ENCODE measurements around the gene ZNF487. TPM values are rescaled to one million over a fixed set of nuclear protein-coding genes. Genes with fewer than 3 reads are reported as not detected.
"Not testable (repeated sequence)": the region's sequence is repeated elsewhere in the genome, so short reads cannot be mapped to it uniquely, and the experiment has no call there.

ZNF487 gene
- total RNA-seq: 1 to 10 TPM; 1.8 to 2.3 TPM

DNA sequence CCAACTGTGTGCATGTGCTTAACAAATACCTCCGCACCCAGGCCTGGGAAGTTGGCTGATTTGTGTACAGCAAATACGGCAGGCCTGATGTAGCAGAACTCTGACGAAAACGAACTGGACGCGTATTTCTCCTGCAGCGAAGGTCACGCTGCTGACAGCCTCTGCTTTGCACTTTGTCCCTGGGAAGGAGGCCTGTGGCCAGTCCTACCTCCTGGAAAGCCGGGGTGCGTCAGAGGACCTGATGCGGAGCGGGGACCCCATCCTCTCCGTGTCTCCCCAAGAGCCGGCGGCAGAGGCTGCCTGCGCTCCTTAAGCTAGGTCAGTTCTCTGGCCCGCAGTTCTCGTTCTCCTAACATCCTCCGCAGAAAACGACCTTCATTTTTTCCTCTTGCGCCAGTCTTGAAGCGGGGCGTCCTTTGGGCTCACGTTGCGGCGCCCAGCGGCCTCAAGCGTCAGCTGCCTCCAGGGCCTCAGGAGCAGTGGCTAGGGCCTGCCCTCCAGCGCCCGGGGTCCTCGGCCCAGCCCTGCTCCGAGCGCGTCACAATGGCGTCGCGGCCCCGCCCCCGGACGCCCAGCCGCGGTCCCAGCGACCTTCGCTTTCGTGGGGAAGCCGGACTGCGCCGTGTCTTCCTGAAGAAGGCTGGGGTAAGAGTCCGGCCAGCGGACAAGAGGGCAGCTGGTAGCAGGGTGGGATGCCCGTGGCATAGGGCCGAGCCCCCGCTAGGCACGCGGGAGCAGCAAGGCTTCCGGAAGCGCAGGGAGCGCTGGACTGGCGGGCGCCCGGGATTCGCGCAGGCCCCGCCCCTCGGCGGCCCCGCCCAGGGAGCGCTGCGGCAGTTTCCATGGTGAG, at the start of gene ZNF487:
Gene ZNF487, plus strand, starts transcription at position 821 of the 850 bp plus-strand sequence. CDS start 38,703 bp downstream, outside the sequence.
- H3K36me3 Mint-ChIP-seq (ENCODE audit: low read depth): peaks cover 11% of the 10 kb centered on the region
- ChIA-PET CTCF (interaction anchor here (1.3 to 2.6 kb wide), 2 partner anchors 17 to 18 kb away, joined by 3 to 7 read pairs; no protein-coding TSS in a partner anchor), POLR2A (interaction anchor here (0.6 to 1.6 kb wide), 4 partner anchors 9 to 346 kb away, joined by 3 to 9 read pairs (median 5); no protein-coding TSS in a partner anchor)
- peak; percentile 92 for DNase-seq
- intact Hi-C loops (cut with DNase I, micrococcal nuclease): loop anchor here (1.0 to 5.0 kb wide), 8 partner anchors 9 to 299 kb away; partner anchors contain the start of genes HNRNPF (in 2 of the 2) and CSGALNACT2 (in 1 of the 2)
- peak within 1 kb of the TSS; percentile 95 for H3K27ac Mint-ChIP-seq
- ATAC-seq: peak; percentile 97
- no peaks in the 10 kb centered on the region for H3K9me3 Mint-ChIP-seq (ENCODE audit: low read depth)
- peak within 1 kb of the TSS; percentile 98 for H3K4me3 Mint-ChIP-seq
- H3K4me1 Mint-ChIP-seq: peaks cover 17% of the 10 kb centered on the region
- no peaks in the 10 kb centered on the region for H3K27me3 Mint-ChIP-seq

DNA sequence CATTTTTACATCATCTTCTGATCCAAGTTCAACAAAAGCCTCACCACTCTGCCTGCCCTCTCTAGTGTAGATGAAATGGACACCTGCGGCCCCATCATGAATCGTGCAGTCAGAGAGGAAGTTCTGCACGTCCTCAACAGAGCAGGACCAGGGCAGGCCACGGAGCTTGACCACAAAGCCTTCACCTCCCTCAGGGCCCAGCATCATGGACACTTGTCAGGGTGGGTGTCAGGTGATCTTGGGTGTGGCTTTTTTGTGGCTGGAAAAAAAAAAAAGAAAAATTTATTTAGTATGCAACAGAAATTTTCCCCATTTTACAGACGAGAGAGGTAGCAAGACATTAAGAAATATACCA, 49.3 kb upstream of the ZNF487 start:
- POLR2A ChIA-PET: no interaction called here
- CTCF ChIA-PET: interaction anchor here (0.7 to 1.0 kb wide), 2 partner anchors 8 to 657 kb away, joined by 3 read pairs; no protein-coding TSS in a partner anchor
- intact Hi-C loops (cut with DNase I, micrococcal nuclease): no loop called here
- no peaks in the 10 kb centered on the region for H3K9me3 Mint-ChIP-seq (ENCODE audit: low read depth)
- ATAC-seq (no peak), DNase-seq (no peak)
- no peak overlapping the region for H3K4me3 Mint-ChIP-seq
- peaks cover 55% of the 10 kb centered on the region for H3K4me1 Mint-ChIP-seq
- no peaks in the 10 kb centered on the region for H3K27me3 Mint-ChIP-seq
- H3K27ac Mint-ChIP-seq: peak overlapping the region; percentile 49
- H3K36me3 Mint-ChIP-seq (ENCODE audit: low read depth): peaks cover 70% of the 10 kb centered on the region

DNA sequence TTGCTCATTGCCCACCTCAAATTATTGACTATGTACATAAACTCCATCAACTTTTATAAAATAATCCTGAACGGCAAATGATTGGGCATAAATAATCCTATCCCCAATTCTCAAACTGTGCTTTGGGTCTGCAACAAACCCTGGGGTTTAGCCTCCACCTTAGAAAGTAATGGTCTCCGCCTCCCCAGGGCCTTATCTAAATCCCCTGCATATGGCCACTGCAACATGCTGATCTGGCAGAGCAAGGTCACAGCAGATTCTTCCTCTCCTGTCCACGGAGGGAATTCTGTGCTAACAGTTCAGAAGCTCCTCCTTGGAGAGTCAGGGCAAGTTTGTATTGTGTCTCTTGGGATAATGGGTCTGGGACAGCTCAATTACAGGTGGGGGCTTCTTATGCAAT, 47.0 kb upstream of the ZNF487 start:
- Mint-ChIP-seq H3K9me3 (ENCODE audit: low read depth) (no peaks in the 10 kb centered on the region), H3K27me3 (no peaks in the 10 kb centered on the region), H3K4me3 (no peak overlapping the region), H3K36me3 (ENCODE audit: low read depth) (peaks cover 90% of the 10 kb centered on the region), H3K4me1 (peaks cover 73% of the 10 kb centered on the region), H3K27ac (peak overlapping the region; percentile 72)
- DNase-seq (no peak), ATAC-seq (no peak)
- ChIA-PET CTCF (interaction anchor here (1.1 kb wide), 2 partner anchors 11 to 28 kb away, joined by 3 read pairs; no protein-coding TSS in a partner anchor), POLR2A (interaction anchor here (2.1 kb wide), 1 partner anchor 10 kb away, joined by 6 read pairs; no protein-coding TSS in a partner anchor)
- intact Hi-C loops (cut with DNase I, micrococcal nuclease): loop anchor here in 1 of 2 experiments (10.0 kb wide), 1 partner anchor 185 kb away; the partner anchor contains the start of gene ZNF239

DNA sequence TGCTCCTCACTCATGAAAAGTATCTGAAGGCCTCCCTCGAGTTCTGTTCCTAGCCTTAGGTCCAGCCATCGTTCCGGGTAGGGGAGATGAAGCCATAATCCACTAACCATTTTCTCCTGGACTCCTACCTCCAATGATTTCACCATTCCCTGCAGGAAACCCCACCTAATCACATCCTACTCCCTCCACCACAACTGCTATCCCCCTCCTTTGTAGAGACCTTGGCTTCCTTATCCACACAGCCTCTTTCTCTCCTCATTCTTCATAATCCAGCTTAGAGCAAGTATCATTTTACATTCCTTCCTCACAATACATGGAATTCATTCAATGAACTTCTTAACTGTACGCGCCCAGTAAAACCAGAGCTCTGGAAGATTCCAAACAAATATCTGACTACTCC, 46.6 kb upstream of the ZNF487 start:
- intact Hi-C loops (cut with DNase I, micrococcal nuclease): loop anchor here in 1 of 2 experiments (10.0 kb wide), 1 partner anchor 184 kb away; the partner anchor contains the start of gene ZNF239
- no peaks in the 10 kb centered on the region for H3K27me3 Mint-ChIP-seq
- H3K9me3 Mint-ChIP-seq (ENCODE audit: low read depth): no peaks in the 10 kb centered on the region
- ChIA-PET CTCF (interaction anchor here (0.8 to 1.1 kb wide), 2 partner anchors 29 to 30 kb away, joined by 3 read pairs; no protein-coding TSS in a partner anchor), POLR2A (interaction anchor here (1.2 to 2.1 kb wide), 2 partner anchors 9 to 64 kb away, joined by 4 to 6 read pairs; no protein-coding TSS in a partner anchor)
- no peak overlapping the region for H3K4me3 Mint-ChIP-seq
- H3K4me1 Mint-ChIP-seq: peaks cover 78% of the 10 kb centered on the region
- peaks cover 95% of the 10 kb centered on the region for H3K36me3 Mint-ChIP-seq (ENCODE audit: low read depth)
- DNase-seq (no peak), ATAC-seq (no peak)
- H3K27ac Mint-ChIP-seq: peak overlapping the region; percentile 72

DNA sequence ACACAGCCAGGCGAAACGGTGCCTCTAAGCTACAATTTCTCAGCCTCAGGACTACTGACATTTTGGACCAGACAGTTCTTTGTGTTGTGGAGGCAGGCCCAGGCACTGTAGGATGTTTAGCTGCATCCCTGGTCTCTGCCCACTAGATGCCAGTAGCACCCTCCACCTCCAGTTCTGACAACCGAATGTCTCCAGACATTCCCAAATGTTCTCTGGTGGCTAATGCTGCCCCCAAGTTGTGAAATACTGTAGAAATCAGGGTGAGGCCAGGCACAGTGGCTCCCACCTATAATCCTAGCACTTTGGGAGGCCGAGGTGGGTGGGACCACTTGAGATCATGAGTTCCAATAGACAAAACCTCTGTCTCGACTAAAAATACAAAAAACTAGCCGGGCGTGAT, 46.2 kb upstream of the ZNF487 start:
- DNase-seq: peak; percentile 33
- Mint-ChIP-seq H3K4me3 (no peak overlapping the region), H3K4me1 (peaks cover 81% of the 10 kb centered on the region), H3K27ac (peak overlapping the region; percentile 72), H3K36me3 (ENCODE audit: low read depth) (peaks cover 95% of the 10 kb centered on the region), H3K27me3 (no peaks in the 10 kb centered on the region), H3K9me3 (ENCODE audit: low read depth) (no peaks in the 10 kb centered on the region)
- ATAC-seq: peak; percentile 42
- ChIA-PET CTCF (interaction anchor here (0.6 to 1.4 kb wide), 4 partner anchors 17 to 31 kb away, joined by 3 read pairs; no protein-coding TSS in a partner anchor), POLR2A (interaction anchor here (0.6 to 2.1 kb wide), 3 partner anchors 9 to 63 kb away, joined by 3 to 6 read pairs (median 4); no protein-coding TSS in a partner anchor)
- intact Hi-C loops (cut with DNase I, micrococcal nuclease): loop anchor here in 1 of 2 experiments (10.0 kb wide), 1 partner anchor 184 kb away; the partner anchor contains the start of gene ZNF239

DNA sequence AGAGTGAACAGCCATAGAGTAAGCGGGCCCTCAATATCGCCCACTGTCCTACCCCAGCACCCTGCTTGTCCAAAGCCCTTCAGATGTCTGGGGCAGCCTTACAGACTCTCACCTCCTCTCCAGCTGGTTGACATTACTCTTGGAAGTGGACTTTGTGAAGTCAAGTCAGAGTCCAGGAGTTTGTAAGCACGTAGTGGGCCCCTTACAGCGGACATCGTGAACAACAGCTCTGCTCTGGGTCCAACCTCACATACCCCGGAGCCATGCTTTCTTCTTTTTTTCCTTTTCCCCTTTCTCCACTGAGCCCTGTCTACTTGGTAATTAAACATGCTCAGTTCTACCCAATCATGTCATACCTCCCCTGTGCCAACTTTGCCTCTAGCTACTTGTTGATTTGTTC, 45.4 kb upstream of the ZNF487 start:
- DNase-seq: no peak
- intact Hi-C loops (cut with DNase I, micrococcal nuclease): loop anchor here in 1 of 2 experiments (10.0 kb wide), 1 partner anchor 183 kb away; the partner anchor contains the start of gene ZNF239
- Mint-ChIP-seq H3K9me3 (ENCODE audit: low read depth) (no peaks in the 10 kb centered on the region), H3K4me3 (no peak overlapping the region), H3K27ac (peak overlapping the region; percentile 84), H3K27me3 (no peaks in the 10 kb centered on the region), H3K4me1 (peaks cover 78% of the 10 kb centered on the region), H3K36me3 (ENCODE audit: low read depth) (peaks cover 98% of the 10 kb centered on the region)
- ChIA-PET POLR2A (interaction anchor here (0.6 to 2.1 kb wide), 5 partner anchors 8 to 122 kb away, joined by 3 to 7 read pairs (median 4); no protein-coding TSS in a partner anchor), CTCF (interaction anchor here (0.6 to 1.4 kb wide), 3 partner anchors 16 to 442 kb away, joined by 3 read pairs; no protein-coding TSS in a partner anchor)
- no peak for ATAC-seq

DNA sequence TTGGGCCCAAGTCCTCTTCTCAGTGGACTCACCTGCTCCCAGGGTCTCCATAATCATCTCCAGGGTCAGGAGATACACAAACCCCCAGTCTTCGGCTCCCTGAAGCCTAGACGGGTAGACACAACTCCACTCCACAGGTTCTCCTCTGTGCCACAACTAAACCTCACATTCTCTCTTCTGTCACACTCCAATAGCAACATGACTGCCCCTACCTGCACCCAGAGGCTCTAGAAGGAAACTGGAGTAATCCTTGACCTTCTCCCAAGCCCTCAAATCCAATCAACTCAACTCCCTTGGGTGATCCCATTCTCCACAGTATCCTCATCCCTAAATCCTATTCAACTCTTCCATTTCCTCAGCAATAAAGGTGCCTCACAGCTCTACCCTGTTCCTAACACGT, 44.2 kb upstream of the ZNF487 start:
- Mint-ChIP-seq H3K36me3 (ENCODE audit: low read depth) (peaks cover 93% of the 10 kb centered on the region), H3K9me3 (ENCODE audit: low read depth) (no peaks in the 10 kb centered on the region), H3K4me1 (peaks cover 65% of the 10 kb centered on the region), H3K4me3 (no peak overlapping the region), H3K27me3 (no peaks in the 10 kb centered on the region), H3K27ac (peak overlapping the region; percentile 91)
- intact Hi-C loops (cut with DNase I, micrococcal nuclease): loop anchor here in 1 of 2 experiments (10.0 kb wide), 1 partner anchor 182 kb away; the partner anchor contains the start of gene ZNF239
- POLR2A ChIA-PET: no interaction called here
- DNase-seq (no peak), ATAC-seq (no peak)
- CTCF ChIA-PET: no interaction called here

DNA sequence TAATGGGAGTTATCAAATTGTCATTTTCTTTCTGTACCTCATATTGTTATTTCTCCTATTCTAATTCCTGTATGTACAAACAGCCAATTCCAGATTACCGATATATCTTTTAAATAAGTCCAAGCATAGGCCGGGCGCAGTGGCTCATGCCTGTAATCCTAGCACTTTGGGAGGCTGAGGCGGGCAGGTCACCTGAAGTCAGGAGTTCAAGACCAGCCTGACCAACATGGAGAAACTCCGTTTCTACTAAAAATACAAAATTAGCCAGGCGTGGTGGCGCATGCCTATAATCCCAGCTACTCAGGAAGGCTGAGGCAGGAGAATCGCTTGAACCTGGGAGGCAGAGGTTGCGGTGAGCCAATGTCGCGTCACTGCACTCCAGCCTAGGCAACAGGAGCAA, 43.7 kb upstream of the ZNF487 start:
- DNase-seq; H3K4me3 Mint-ChIP-seq; POLR2A ChIA-PET; H3K27me3 Mint-ChIP-seq; H3K9me3 Mint-ChIP-seq (ENCODE audit: low read depth); ATAC-seq: not testable (repeated sequence)
- Mint-ChIP-seq H3K4me1 (peaks cover 63% of the 10 kb centered on the region), H3K36me3 (ENCODE audit: low read depth) (peaks cover 93% of the 10 kb centered on the region), H3K27ac (peak overlapping the region; percentile 91)
- CTCF ChIA-PET: interaction anchor here (0.7 to 1.4 kb wide), 2 partner anchors 8 to 14 kb away, joined by 3 to 5 read pairs; no protein-coding TSS in a partner anchor
- intact Hi-C loops (cut with DNase I, micrococcal nuclease): loop anchor here in 1 of 2 experiments (10.0 kb wide), 1 partner anchor 182 kb away; the partner anchor contains the start of gene ZNF239

DNA sequence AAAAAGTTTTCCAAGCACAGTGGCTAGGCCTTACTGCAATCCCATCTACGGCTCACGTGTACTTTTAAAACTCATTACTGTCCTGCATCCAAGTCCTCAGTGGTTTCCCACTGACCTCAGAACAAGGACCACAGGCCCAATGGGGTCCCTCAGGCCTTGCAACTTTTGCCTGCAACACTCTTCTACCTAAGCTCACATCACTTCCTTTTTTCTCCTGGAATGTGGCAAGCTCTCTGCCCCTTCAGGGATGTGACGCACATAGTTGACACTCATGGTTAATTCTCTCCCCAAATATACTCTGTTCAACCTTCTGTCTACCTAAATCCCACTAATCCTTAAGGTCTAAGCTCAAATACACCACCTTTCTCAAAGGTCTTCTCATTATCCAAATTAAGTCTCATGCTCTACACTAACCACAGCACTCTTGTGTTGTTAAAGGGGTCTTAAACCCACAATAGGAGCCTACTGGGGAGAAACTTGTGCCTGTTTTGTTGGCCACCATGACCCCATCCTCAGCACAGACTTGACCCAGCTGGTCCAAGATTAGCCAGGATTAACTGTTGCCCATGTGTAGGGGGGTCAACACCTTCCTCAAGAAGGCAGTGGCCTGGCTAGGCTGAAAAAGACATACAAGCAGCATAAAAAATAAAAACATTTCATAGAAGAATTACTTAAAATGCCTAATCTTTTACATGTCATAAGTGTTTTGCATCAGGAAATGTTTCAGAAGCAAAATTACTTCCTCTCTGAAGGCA, 43.1 kb upstream of the ZNF487 start:
- DNase-seq (no peak), ATAC-seq (no peak)
- Mint-ChIP-seq H3K27ac (peak overlapping the region; percentile 85), H3K4me3 (no peak overlapping the region), H3K4me1 (peaks cover 60% of the 10 kb centered on the region), H3K27me3 (no peaks in the 10 kb centered on the region), H3K9me3 (ENCODE audit: low read depth) (no peaks in the 10 kb centered on the region), H3K36me3 (ENCODE audit: low read depth) (peaks cover 93% of the 10 kb centered on the region)
- ChIA-PET POLR2A (interaction anchor here (0.7 to 1.0 kb wide), 2 partner anchors 10 to 60 kb away, joined by 3 to 4 read pairs; no protein-coding TSS in a partner anchor), CTCF (interaction anchor here (0.7 to 1.6 kb wide), 5 partner anchors 8 to 63 kb away, joined by 3 to 5 read pairs (median 3); no protein-coding TSS in a partner anchor)
- intact Hi-C loops (cut with DNase I, micrococcal nuclease): loop anchor here in 1 of 2 experiments (10.0 kb wide), 1 partner anchor 181 kb away; the partner anchor contains the start of gene ZNF239

DNA sequence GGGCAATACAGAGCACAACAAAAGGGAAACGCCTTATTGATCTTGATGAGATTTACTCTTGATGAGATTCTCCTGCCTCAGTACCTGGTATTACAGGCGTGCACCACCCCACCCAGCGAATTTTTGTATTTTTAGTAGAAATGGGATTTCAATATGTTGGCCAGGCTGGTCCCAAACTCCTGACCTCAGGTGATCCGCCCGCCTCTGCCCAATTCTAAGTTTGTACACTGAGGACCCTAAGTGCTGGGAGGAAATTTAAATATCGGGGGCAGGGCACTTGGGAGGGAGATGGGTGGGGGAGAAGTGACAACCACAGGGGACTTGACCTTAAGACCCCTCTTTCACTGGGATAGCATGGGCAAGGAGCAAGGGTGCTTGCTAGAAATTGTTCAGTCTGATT, 42.0 kb upstream of the ZNF487 start:
- Mint-ChIP-seq H3K4me3 (peak overlapping the region; percentile 99), H3K27ac (peak overlapping the region; percentile 85), H3K36me3 (ENCODE audit: low read depth) (peaks cover 89% of the 10 kb centered on the region), H3K4me1 (peaks cover 62% of the 10 kb centered on the region), H3K9me3 (ENCODE audit: low read depth) (no peaks in the 10 kb centered on the region), H3K27me3 (no peaks in the 10 kb centered on the region)
- DNase-seq (no peak), ATAC-seq (no peak)
- intact Hi-C loops (cut with DNase I, micrococcal nuclease): loop anchor here (5.0 to 10.0 kb wide), 3 partner anchors 33 to 258 kb away; partner anchors contain the start of genes CSGALNACT2 (in 1 of the 2) and ZNF239 (in 1 of the 2)
- POLR2A ChIA-PET: interaction anchor here (1.3 kb wide), 1 partner anchor 11 kb away, joined by 3 read pairs; no protein-coding TSS in a partner anchor
- CTCF ChIA-PET: interaction anchor here (0.8 to 2.5 kb wide), 4 partner anchors 9 to 250 kb away, joined by 3 to 9 read pairs (median 3); no protein-coding TSS in a partner anchor
